Suprapubic skin (tissue), 4 donors: ENCODE measurements around the gene CACNA1H.

ENCODE experiments used
- EP300 ChIP-seq: sonication (generic); formaldehyde crosslinking; IDR thresholded peaks from one replicate; pipeline ENCODE4 v1.6.1; 2017; ENCODE audit warnings: antibody characterized with exemption
- POLR2A ChIP-seq, 2 donors: fragments of 450-650 bp; IDR thresholded peaks; one replicate each; pipeline ENCODE4 v1.6.1; 2017; ENCODE audit warnings: antibody characterized with exemption in 2 of 2, mild to moderate bottlenecking in 2 of 2, moderate library complexity in 2 of 2
- POLR2AphosphoS5 ChIP-seq, 3 donors: sonication (generic); formaldehyde crosslinking; IDR thresholded peaks; one replicate each; pipeline ENCODE4 v1.6.1; 2017; ENCODE audit warnings: antibody characterized with exemption in 3 of 3
- TF ChIP-seq, protein P1 (sequence below), 2 donors: fragments of 200-600 bp in 1 of 2; fragments of 450-650 bp in 1 of 2; sonication (generic) in 1 of 2; IDR thresholded peaks; one replicate each; pipeline ENCODE4 v1.5.1; 2016 to 2019; ENCODE audit warnings: antibody characterized with exemption in 2 of 2, mild to moderate bottlenecking in 1 of 2, moderate library complexity in 1 of 2

- TF ChIP-seq, protein P1, sequence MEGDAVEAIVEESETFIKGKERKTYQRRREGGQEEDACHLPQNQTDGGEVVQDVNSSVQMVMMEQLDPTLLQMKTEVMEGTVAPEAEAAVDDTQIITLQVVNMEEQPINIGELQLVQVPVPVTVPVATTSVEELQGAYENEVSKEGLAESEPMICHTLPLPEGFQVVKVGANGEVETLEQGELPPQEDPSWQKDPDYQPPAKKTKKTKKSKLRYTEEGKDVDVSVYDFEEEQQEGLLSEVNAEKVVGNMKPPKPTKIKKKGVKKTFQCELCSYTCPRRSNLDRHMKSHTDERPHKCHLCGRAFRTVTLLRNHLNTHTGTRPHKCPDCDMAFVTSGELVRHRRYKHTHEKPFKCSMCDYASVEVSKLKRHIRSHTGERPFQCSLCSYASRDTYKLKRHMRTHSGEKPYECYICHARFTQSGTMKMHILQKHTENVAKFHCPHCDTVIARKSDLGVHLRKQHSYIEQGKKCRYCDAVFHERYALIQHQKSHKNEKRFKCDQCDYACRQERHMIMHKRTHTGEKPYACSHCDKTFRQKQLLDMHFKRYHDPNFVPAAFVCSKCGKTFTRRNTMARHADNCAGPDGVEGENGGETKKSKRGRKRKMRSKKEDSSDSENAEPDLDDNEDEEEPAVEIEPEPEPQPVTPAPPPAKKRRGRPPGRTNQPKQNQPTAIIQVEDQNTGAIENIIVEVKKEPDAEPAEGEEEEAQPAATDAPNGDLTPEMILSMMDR (IDR thresholded peaks at IDR 0.05) = no peak
- no peak for TF ChIP-seq POLR2AphosphoS5 (IDR thresholded peaks at IDR 0.05)
- no peak for TF ChIP-seq EP300
- TF ChIP-seq POLR2A (IDR thresholded peaks at IDR 0.05) = no peak
Measured at GRCh38 chr16:1178295-1178910, 25.5 kb downstream of the CACNA1H start.
